Activated naive CD8-positive, alpha-beta T cell treated with anti-CD3 and anti-CD28 coated beads, Interleukin-2, amount 50 U/mL, for 24 hours (primary cell): Measurements from ENCODE around the gene SART3.

Source experiments
- ATAC-seq: fragments of 150-1000 bp; cut with Tn5 transposase; one replicate; pipeline ENCODE4 v1.10.0; 2021
- DNase-seq: peaks from one replicate; pipeline ENCODE4 v3.0.0; 2021
- H3K27ac Mint-ChIP-seq: one replicate; pipeline ENCODE4 v1.8.0; 2021; ENCODE audit warnings: mild to moderate bottlenecking, mixed read lengths
- H3K27me3 Mint-ChIP-seq: one replicate; pipeline ENCODE4 v1.8.0; 2021; ENCODE audit warnings: mixed read lengths
- H3K36me3 Mint-ChIP-seq: one replicate; pipeline ENCODE4 v1.8.0; 2021; ENCODE audit warnings: low read depth, mixed read lengths
- H3K4me1 Mint-ChIP-seq: one replicate; pipeline ENCODE4 v1.8.0; 2021; ENCODE audit warnings: mixed read lengths
- H3K4me3 Mint-ChIP-seq: one replicate; pipeline ENCODE4 v1.8.0; 2021; ENCODE audit warnings: mild to moderate bottlenecking, moderate library complexity, mixed read lengths
- H3K9me3 Mint-ChIP-seq: one replicate; pipeline ENCODE4 v1.8.0; 2021; ENCODE audit warnings: mixed read lengths

The SART3 gene

DNA sequence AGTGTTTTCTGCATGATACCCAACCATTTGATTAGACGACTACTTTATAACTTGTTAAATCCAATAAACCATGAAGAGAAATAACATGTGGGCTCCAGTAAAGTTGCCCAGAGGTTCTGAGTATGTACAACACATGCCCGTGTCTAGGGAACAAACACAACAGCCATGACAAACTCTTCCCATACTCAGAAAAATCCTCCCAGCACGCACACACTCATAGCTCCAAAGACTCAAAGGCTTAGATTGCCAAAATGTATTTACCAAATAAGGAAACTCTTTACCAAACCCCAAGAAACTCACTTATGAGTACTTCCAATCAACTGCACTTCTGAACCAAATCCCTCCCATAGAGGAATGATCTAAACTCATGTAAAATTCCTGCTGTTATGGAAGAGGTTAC is 17.3 kb downstream of the SART3 start:
- Mint-ChIP-seq H3K27ac (no peak overlapping the region), H3K36me3 (peaks cover 61% of the 10 kb centered on the region), H3K4me1 (peaks cover 16% of the 10 kb centered on the region), H3K9me3 (no peaks in the 10 kb centered on the region), H3K4me3 (no peak overlapping the region), H3K27me3 (no peaks in the 10 kb centered on the region)
- ATAC-seq (no peak), DNase-seq (no peak)

GRCh38 chr12:108542320-108542719 is 18.7 kb downstream of the SART3 start:
- no peak for DNase-seq
- Mint-ChIP-seq H3K27ac (no peak overlapping the region), H3K36me3 (peaks cover 64% of the 10 kb centered on the region), H3K4me1 (peaks cover 16% of the 10 kb centered on the region), H3K9me3 (no peaks in the 10 kb centered on the region), H3K4me3 (no peak overlapping the region), H3K27me3 (no peaks in the 10 kb centered on the region)
- ATAC-seq = no peak

DNA sequence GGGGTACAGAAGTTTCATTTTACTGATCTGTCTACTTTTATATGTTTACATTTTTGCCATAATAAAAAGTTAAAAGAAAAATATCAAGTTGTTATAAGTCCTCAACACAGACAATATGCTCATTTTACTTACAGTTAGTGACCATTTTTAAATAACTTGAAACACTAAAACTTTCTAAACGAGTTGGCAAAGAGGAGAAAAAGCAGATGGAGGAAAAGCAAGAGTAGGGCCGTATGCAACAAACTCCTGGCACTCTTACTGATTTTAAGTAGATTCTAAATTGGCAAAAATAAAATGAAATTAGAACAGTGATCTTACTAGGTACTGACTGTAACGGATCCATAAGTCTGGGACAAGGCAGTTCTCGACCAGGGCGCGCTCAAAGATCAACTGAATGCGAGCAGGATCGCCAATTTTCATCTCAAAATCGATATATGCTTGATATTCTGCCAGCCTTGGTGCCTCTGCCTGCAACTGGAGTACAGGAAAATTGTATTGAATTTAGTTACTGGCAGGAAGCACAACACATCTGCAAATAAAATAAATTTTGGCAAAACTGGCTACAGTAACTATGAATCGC is 22.3 kb downstream of the SART3 start:
- ATAC-seq (no peak), DNase-seq (no peak)
- Mint-ChIP-seq H3K36me3 (peaks cover 68% of the 10 kb centered on the region), H3K4me1 (peaks cover 16% of the 10 kb centered on the region), H3K27ac (no peak overlapping the region), H3K27me3 (no peaks in the 10 kb centered on the region), H3K4me3 (no peak overlapping the region), H3K9me3 (no peaks in the 10 kb centered on the region)

DNA sequence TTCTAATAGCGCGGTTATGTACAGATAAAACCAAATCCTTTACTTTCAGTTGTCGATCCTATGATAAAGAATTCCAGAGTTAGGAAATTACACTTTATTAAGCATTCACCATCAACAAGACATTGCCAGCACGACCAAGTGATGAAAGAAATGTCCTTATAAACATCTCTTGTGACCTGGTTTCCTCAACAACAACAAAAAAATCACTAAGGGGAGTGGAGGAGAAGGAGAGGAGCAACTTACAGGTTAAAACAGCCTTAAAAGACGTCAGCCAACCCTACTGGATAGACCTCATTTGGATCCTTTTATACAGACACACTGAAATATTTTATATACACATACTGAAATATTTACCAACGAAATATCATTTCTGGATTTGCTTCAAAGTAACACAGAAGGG is 22.8 kb downstream of the SART3 start:
- DNase-seq (no peak), ATAC-seq (no peak)
- Mint-ChIP-seq H3K27me3 (no peaks in the 10 kb centered on the region), H3K4me1 (peaks cover 16% of the 10 kb centered on the region), H3K27ac (peak overlapping the region; percentile 17), H3K9me3 (no peaks in the 10 kb centered on the region), H3K36me3 (peaks cover 66% of the 10 kb centered on the region), H3K4me3 (no peak overlapping the region)

GRCh38 chr12:108531929-108532848 is 28.8 kb downstream of the SART3 start:
- no peak overlapping the region for H3K27ac Mint-ChIP-seq
- no peak overlapping the region for H3K4me3 Mint-ChIP-seq
- no peaks in the 10 kb centered on the region for H3K9me3 Mint-ChIP-seq
- H3K36me3 Mint-ChIP-seq = peaks cover 58% of the 10 kb centered on the region
- no peak for ATAC-seq
- H3K27me3 Mint-ChIP-seq = no peaks in the 10 kb centered on the region
- no peak for DNase-seq
- H3K4me1 Mint-ChIP-seq = peaks cover 2% of the 10 kb centered on the region

DNA sequence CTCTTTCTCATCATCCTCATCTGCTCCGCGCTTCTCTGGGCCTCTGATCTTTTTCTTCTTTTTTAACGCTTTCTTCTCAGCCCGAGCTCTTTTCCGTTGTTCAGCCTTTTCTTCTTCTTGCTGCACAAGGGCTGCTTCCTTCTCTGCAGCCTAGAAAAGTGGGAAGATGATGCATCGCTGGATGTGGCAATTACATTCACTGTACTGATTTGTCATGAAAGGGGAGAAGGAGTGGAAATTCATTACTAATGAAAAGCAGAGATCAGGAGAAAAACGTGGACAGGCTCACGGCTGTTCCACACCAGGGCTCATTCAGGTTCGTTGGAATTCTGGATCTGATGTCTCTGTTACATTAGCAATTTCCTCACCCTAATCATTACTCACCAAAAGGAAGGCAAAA is 30.8 kb downstream of the SART3 start:
- H3K36me3 Mint-ChIP-seq = peaks cover 57% of the 10 kb centered on the region
- H3K9me3 Mint-ChIP-seq = no peaks in the 10 kb centered on the region
- DNase-seq (no peak), ATAC-seq (no peak)
- H3K27me3 Mint-ChIP-seq = no peaks in the 10 kb centered on the region
- peaks cover 2% of the 10 kb centered on the region for H3K4me1 Mint-ChIP-seq
- H3K27ac Mint-ChIP-seq = peak overlapping the region; percentile 38
- no peak overlapping the region for H3K4me3 Mint-ChIP-seq

DNA sequence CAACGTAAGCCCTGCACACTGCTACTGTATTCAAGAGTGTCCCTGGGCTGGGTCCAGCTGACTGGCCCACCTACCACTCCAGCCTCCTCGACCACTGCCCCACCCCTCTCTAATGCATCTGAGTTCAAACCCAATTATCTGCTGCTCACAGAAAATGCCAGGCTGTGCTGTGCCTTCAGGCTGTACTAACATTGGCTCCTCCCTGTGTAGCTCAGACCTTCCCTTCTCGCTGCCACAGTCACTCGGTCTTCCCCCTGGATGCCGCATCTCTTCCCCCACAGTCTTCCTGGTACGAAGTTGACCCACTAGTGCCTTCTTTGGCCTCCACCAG is 33.8 kb downstream of the SART3 start:
- DNase-seq (no peak), ATAC-seq (peak; percentile 7)
- Mint-ChIP-seq H3K27me3 (no peaks in the 10 kb centered on the region), H3K4me1 (peaks cover 2% of the 10 kb centered on the region), H3K4me3 (no peak overlapping the region), H3K36me3 (peaks cover 58% of the 10 kb centered on the region), H3K9me3 (no peaks in the 10 kb centered on the region), H3K27ac (peak overlapping the region; percentile 45)

DNA sequence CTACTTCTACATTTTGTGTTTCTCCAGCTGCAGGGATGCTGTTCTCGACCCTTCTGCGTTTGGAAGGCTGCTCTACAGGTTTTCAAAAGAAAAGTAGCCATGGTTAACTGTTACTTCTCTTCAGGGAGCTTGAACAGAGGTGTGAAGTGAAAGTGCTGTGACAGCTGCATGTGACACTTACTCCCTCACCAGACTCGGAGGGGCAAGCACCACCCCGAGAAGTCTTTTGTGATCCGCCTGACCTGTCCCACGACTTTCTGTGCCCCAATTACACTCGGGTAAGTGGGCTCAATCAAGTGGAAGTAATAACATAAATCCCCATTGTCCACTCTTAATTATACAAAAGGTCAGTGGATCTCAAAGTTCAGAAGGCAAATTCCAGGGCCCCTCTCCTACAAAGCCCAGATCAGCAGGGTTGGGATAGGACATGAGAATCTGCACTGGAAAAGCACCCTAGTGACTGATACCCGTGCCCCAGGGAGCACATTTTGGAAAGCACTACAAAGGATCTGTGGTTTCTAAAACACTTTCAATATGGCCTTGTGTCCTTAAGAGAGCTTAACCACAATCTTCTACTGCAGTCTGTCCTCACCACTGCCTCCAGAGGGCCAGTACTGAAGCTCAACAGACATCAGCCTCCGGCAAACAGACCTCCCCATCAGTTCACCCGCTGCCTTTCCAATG is 34.3 kb downstream of the SART3 start:
- H3K27me3 Mint-ChIP-seq = no peaks in the 10 kb centered on the region
- H3K36me3 Mint-ChIP-seq = peaks cover 60% of the 10 kb centered on the region
- peak; percentile 23 for ATAC-seq
- DNase-seq = no peak
- no peaks in the 10 kb centered on the region for H3K9me3 Mint-ChIP-seq
- no peak overlapping the region for H3K4me3 Mint-ChIP-seq
- peaks cover 2% of the 10 kb centered on the region for H3K4me1 Mint-ChIP-seq
- H3K27ac Mint-ChIP-seq = peak overlapping the region; percentile 45

- H3K27me3 Mint-ChIP-seq = no peaks in the 10 kb centered on the region
- no peak for ATAC-seq
- peaks cover 2% of the 10 kb centered on the region for H3K4me1 Mint-ChIP-seq
- no peak overlapping the region for H3K4me3 Mint-ChIP-seq
- peaks cover 58% of the 10 kb centered on the region for H3K36me3 Mint-ChIP-seq
- peak overlapping the region; percentile 48 for H3K27ac Mint-ChIP-seq
- H3K9me3 Mint-ChIP-seq = no peaks in the 10 kb centered on the region
- DNase-seq = no peak
Measured at GRCh38 chr12:108525681-108526080, 35.3 kb downstream of the SART3 start.

DNA sequence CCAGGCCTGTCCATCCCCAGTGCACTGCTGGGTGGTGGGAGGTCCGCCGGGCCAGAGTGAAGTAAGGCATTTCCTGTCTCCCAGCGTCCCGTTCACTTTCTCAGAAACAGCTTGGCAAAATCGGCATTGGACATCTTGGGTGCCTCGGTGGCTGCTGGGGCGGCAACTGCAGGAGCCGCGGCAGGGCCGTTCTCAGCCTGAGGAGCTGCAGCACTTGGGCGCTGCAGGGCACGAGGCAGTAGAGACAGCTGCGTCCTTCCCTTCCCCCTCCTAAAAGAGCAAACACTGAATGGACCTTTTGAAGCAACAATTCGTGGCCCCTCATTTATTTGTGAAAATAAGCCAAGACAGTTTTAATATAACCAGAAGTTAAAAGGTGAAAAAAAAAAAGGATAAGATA is 37.6 kb downstream of the SART3 start:
- Mint-ChIP-seq H3K9me3 (no peaks in the 10 kb centered on the region), H3K27me3 (no peaks in the 10 kb centered on the region), H3K4me1 (peaks cover 3% of the 10 kb centered on the region), H3K4me3 (no peak overlapping the region), H3K27ac (no peak overlapping the region), H3K36me3 (peaks cover 58% of the 10 kb centered on the region)
- DNase-seq = no peak
- no peak for ATAC-seq

DNA sequence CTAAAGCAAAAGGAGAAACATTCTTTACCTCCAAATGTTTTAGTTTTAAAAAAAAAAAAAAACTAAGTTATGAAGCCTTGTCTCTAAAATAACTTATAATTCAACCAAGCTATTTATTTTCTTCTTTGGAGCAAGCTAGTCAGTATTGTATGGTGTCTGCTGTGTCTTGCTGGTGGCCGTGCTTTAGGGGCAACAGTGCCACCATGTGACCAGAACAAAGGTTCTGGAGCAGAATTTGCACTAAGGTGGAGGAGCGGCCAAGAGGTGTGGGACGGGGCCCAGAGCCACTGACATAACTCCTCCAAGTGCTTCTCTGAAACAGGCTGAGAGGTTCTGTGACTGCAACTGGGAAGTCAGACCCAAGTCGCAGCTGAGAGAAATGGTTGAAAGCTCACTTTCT is 41.4 kb downstream of the SART3 start:
- peaks cover 14% of the 10 kb centered on the region for H3K4me1 Mint-ChIP-seq
- no peak overlapping the region for H3K27ac Mint-ChIP-seq
- H3K4me3 Mint-ChIP-seq = no peak overlapping the region
- no peaks in the 10 kb centered on the region for H3K9me3 Mint-ChIP-seq
- ATAC-seq (no peak), DNase-seq (no peak)
- peaks cover 39% of the 10 kb centered on the region for H3K36me3 Mint-ChIP-seq
- no peaks in the 10 kb centered on the region for H3K27me3 Mint-ChIP-seq

DNA sequence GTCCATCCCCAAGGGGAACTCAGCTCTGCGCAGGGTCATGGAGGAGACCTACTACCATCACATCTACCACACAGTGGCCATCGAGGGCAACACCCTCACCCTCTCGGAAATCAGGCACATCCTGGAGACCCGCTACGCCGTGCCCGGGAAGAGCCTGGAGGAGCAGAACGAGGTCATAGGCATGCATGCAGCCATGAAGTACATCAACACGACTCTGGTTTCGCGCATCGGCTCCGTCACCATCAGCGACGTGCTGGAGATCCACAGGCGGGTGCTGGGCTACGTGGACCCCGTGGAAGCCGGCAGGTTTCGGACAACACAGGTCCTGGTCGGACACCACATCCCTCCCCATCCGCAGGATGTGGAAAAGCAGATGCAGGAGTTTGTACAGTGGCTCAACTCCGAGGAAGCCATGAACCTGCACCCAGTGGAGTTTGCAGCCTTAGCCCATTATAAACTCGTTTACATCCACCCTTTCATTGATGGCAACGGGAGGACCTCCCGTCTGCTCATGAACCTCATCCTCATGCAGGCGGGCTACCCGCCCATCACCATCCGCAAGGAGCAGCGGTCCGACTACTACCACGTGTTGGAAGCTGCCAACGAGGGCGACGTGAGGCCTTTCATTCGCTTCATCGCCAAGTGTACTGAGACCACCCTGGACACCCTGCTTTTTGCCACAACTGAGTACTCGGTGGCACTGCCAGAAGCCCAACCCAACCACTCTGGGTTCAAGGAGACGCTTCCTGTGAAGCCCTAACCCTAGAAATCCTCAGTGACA is 42.1 kb downstream of the SART3 start:
- DNase-seq (no peak), ATAC-seq (no peak)
- Mint-ChIP-seq H3K9me3 (no peaks in the 10 kb centered on the region), H3K4me3 (no peak overlapping the region), H3K4me1 (peaks cover 17% of the 10 kb centered on the region), H3K27me3 (no peaks in the 10 kb centered on the region), H3K36me3 (peaks cover 33% of the 10 kb centered on the region), H3K27ac (no peak overlapping the region)

- no peak overlapping the region for H3K27ac Mint-ChIP-seq
- no peak overlapping the region for H3K4me3 Mint-ChIP-seq
- ATAC-seq = no peak
- H3K36me3 Mint-ChIP-seq = peaks cover 28% of the 10 kb centered on the region
- peaks cover 23% of the 10 kb centered on the region for H3K4me1 Mint-ChIP-seq
- H3K9me3 Mint-ChIP-seq = no peaks in the 10 kb centered on the region
- DNase-seq = no peak
- H3K27me3 Mint-ChIP-seq = no peaks in the 10 kb centered on the region
Measured at GRCh38 chr12:108518101-108518715, 42.8 kb downstream of the SART3 start.
